ENCODE measurements around the gene KATNB1.
"Not testable (repeated sequence)": the region's sequence is repeated elsewhere in the genome, so short reads cannot be mapped to it uniquely, and the experiment has no call there.

GRCh38 chr16:57746316-57746715, 10.7 kb downstream of the KATNB1 start:
- TF ChIP-seq, protein P1, sequence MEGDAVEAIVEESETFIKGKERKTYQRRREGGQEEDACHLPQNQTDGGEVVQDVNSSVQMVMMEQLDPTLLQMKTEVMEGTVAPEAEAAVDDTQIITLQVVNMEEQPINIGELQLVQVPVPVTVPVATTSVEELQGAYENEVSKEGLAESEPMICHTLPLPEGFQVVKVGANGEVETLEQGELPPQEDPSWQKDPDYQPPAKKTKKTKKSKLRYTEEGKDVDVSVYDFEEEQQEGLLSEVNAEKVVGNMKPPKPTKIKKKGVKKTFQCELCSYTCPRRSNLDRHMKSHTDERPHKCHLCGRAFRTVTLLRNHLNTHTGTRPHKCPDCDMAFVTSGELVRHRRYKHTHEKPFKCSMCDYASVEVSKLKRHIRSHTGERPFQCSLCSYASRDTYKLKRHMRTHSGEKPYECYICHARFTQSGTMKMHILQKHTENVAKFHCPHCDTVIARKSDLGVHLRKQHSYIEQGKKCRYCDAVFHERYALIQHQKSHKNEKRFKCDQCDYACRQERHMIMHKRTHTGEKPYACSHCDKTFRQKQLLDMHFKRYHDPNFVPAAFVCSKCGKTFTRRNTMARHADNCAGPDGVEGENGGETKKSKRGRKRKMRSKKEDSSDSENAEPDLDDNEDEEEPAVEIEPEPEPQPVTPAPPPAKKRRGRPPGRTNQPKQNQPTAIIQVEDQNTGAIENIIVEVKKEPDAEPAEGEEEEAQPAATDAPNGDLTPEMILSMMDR (conservative IDR thresholded peaks at IDR 0.05; ENCODE audit: low read depth in 2 of 2), result not testable (repeated sequence)
- TF ChIP-seq EZH2 (IDR thresholded peaks at IDR 0.05; ENCODE audit: low read depth, unreplicated experiment); CREB1 (CRISPR knock-in tag; IDR thresholded peaks at IDR 0.05; ENCODE audit: low read depth): not testable (repeated sequence)
- TF ChIP-seq, protein P2, sequence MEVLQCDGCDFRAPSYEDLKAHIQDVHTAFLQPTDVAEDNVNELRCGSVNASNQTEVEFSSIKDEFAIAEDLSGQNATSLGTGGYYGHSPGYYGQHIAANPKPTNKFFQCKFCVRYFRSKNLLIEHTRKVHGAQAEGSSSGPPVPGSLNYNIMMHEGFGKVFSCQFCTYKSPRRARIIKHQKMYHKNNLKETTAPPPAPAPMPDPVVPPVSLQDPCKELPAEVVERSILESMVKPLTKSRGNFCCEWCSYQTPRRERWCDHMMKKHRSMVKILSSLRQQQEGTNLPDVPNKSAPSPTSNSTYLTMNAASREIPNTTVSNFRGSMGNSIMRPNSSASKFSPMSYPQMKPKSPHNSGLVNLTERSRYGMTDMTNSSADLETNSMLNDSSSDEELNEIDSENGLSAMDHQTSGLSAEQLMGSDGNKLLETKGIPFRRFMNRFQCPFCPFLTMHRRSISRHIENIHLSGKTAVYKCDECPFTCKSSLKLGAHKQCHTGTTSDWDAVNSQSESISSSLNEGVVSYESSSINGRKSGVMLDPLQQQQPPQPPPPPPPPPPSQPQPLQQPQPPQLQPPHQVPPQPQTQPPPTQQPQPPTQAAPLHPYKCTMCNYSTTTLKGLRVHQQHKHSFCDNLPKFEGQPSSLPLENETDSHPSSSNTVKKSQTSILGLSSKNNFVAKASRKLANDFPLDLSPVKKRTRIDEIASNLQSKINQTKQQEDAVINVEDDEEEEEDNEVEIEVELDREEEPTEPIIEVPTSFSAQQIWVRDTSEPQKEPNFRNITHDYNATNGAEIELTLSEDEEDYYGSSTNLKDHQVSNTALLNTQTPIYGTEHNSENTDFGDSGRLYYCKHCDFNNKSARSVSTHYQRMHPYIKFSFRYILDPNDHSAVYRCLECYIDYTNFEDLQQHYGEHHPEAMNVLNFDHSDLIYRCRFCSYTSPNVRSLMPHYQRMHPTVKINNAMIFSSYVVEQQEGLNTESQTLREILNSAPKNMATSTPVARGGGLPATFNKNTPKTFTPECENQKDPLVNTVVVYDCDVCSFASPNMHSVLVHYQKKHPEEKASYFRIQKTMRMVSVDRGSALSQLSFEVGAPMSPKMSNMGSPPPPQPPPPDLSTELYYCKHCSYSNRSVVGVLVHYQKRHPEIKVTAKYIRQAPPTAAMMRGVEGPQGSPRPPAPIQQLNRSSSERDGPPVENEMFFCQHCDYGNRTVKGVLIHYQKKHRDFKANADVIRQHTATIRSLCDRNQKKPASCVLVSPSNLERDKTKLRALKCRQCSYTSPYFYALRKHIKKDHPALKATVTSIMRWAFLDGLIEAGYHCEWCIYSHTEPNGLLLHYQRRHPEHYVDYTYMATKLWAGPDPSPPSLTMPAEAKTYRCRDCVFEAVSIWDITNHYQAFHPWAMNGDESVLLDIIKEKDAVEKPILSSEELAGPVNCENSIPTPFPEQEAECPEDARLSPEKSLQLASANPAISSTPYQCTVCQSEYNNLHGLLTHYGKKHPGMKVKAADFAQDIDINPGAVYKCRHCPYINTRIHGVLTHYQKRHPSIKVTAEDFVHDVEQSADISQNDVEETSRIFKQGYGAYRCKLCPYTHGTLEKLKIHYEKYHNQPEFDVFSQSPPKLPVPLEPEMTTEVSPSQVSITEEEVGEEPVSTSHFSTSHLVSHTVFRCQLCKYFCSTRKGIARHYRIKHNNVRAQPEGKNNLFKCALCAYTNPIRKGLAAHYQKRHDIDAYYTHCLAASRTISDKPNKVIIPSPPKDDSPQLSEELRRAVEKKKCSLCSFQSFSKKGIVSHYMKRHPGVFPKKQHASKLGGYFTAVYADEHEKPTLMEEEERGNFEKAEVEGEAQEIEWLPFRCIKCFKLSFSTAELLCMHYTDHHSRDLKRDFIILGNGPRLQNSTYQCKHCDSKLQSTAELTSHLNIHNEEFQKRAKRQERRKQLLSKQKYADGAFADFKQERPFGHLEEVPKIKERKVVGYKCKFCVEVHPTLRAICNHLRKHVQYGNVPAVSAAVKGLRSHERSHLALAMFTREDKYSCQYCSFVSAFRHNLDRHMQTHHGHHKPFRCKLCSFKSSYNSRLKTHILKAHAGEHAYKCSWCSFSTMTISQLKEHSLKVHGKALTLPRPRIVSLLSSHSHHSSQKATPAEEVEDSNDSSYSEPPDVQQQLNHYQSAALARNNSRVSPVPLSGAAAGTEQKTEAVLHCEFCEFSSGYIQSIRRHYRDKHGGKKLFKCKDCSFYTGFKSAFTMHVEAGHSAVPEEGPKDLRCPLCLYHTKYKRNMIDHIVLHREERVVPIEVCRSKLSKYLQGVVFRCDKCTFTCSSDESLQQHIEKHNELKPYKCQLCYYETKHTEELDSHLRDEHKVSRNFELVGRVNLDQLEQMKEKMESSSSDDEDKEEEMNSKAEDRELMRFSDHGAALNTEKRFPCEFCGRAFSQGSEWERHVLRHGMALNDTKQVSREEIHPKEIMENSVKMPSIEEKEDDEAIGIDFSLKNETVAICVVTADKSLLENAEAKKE (CRISPR knock-in tag; IDR thresholded peaks at IDR 0.05), result not testable (repeated sequence)

Measured in GM23338 (cell line).